Vagina (tissue), 2 donors: ENCODE data around the gene DNAH14. TPM values are rescaled to one million over a fixed set of nuclear protein-coding genes. Genes with fewer than 3 reads are reported as not detected.

Experiments
- DNase-seq, 2 donors: peaks; one replicate each; pipeline ENCODE4 v3.0.0-alpha.2; 2017; ENCODE audit errors: extremely low spot score in 2 of 2
- H3K27ac ChIP-seq: fragments of 200-600 bp; sonication (generic); one replicate; pipeline ENCODE4 v1.5.1; 2019
- H3K27me3 ChIP-seq: fragments of 200-600 bp; sonication (generic); one replicate; pipeline ENCODE4 v1.5.1; 2019
- H3K36me3 ChIP-seq, 2 donors: fragments of 200-600 bp; sonication (generic); one replicate each; pipeline ENCODE4 v1.5.1; 2017 to 2019
- H3K4me1 ChIP-seq: fragments of 200-600 bp; sonication (generic); one replicate; pipeline ENCODE4 v1.5.1; 2019
- H3K4me3 ChIP-seq, 2 donors: fragments of 200-600 bp; sonication (generic); 1 replicate in 1 of 2; 2 replicates in 1 of 2; pipeline ENCODE4 v1.5.1; 2016 to 2019
- H3K9me3 ChIP-seq: fragments of 200-600 bp; sonication (generic); one replicate; pipeline ENCODE4 v1.5.1; 2019
- CTCF ChIP-seq, 3 experiments: fragments of 450-650 bp in 2 of 3; fragments of 200-600 bp in 1 of 3; sonication (generic) in 1 of 3; IDR thresholded peaks; one replicate each; pipeline ENCODE4 v1.5.1; 2017 to 2019; ENCODE audit warnings: antibody characterized with exemption in 3 of 3, mild to moderate bottlenecking in 2 of 3, moderate library complexity in 2 of 3
- POLR2A ChIP-seq, 2 donors: fragments of 450-650 bp; IDR thresholded peaks; one replicate each; pipeline ENCODE4 v1.6.1; 2017; ENCODE audit warnings: antibody characterized with exemption in 2 of 2, mild to moderate bottlenecking in 2 of 2, moderate library complexity in 2 of 2
- POLR2AphosphoS5 ChIP-seq, 2 donors: sonication (generic); formaldehyde crosslinking; IDR thresholded peaks; one replicate each; pipeline ENCODE4 v1.9.0; 2017; ENCODE audit warnings: antibody characterized with exemption in 2 of 2, mild to moderate bottlenecking in 2 of 2, low read depth in 1 of 2; ENCODE audit not compliant: insufficient read depth in 1 of 2
- intact Hi-C: fragments of 100-400 bp; cut with DNase I; formaldehyde crosslinking; loops from one replicate; pipeline ENCODE4 v1.15.1; 2023
- total RNA-seq: library from RNA; depleted of rRNA; stranded (reverse); fragments of >200 nt; gene quantifications from one replicate; pipeline ENCODE4 v1.2.3, GENCODE V29; 2016

DNAH14 gene
- total RNA-seq, 1 donor from 2014 or later, result 5.6 TPM

GRCh38 chr1:225410036-225410435 is 480.6 kb downstream of the DNAH14 start:
- Histone ChIP-seq H3K4me3 (no peak overlapping the region), H3K9me3 (no peaks in the 10 kb centered on the region), H3K4me1 (no peaks in the 10 kb centered on the region), H3K27ac (no peak overlapping the region), H3K27me3 (no peaks in the 10 kb centered on the region), H3K36me3 (peaks cover 0 to 64% of the 10 kb centered on the region in 2 donors)
- intact Hi-C loops, result no loop called here
- DNase-seq, result no peak
- TF ChIP-seq POLR2A (IDR thresholded peaks at IDR 0.05), result no peak
- no peak for TF ChIP-seq CTCF (IDR thresholded peaks at IDR 0.05)
- TF ChIP-seq POLR2AphosphoS5 (IDR thresholded peaks at IDR 0.05; ENCODE audit: insufficient read depth in 1 of 2, low read depth in 1 of 2), result no peak

GRCh38 chr1:225412321-225412720 is 482.8 kb downstream of the DNAH14 start:
- H3K4me1 ChIP-seq, result no peaks in the 10 kb centered on the region
- no peak for TF ChIP-seq POLR2A (IDR thresholded peaks at IDR 0.05)
- no peak for TF ChIP-seq CTCF (IDR thresholded peaks at IDR 0.05)
- TF ChIP-seq POLR2AphosphoS5 (IDR thresholded peaks at IDR 0.05; ENCODE audit: insufficient read depth in 1 of 2, low read depth in 1 of 2), result no peak
- no peak overlapping the region for H3K27ac ChIP-seq

DNA sequence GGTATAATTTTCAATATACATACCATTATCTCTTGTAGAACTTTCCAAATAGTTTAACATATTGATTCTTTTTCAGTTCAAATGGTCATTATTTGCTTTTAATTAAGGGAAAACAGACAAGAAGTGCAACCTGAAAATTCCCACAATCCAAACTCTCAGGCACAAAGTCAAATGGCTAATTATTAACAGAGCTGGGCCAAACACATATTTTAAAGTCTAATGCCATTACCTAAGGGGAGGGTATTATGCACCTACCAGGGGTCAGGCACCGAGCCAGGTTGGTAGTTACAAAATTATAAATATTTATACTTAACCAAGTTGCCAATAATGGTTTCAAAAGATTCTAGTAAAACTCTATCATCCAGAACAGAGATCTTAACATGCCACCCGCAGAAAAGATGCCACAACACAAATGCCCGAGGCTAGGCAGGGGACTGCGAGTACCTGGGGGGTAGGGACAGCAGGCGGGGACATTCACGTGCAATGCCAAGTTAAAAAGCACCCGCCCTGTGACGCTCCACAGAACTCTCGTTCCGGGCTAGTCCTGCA is 483.4 kb downstream of the DNAH14 start:
- H3K36me3 ChIP-seq, result peaks cover 0 to 72% of the 10 kb centered on the region in 2 donors
- no peak overlapping the region for H3K4me3 ChIP-seq
- no peak for TF ChIP-seq CTCF (IDR thresholded peaks at IDR 0.05)
- TF ChIP-seq POLR2A (IDR thresholded peaks at IDR 0.05), result no peak
- no peak for TF ChIP-seq POLR2AphosphoS5 (IDR thresholded peaks at IDR 0.05; ENCODE audit: insufficient read depth in 1 of 2, low read depth in 1 of 2)
- intact Hi-C loops, result no loop called here
- DNase-seq, result no peak
- H3K27me3 ChIP-seq, result no peaks in the 10 kb centered on the region
- H3K27ac ChIP-seq, result no peak overlapping the region
- no peaks in the 10 kb centered on the region for H3K4me1 ChIP-seq
- no peaks in the 10 kb centered on the region for H3K9me3 ChIP-seq

More at GRCh38 chr1:225412321-225412720, 482.8 kb downstream of the DNAH14 start:
- Histone ChIP-seq H3K27me3 (no peaks in the 10 kb centered on the region), H3K4me3 (no peak overlapping the region), H3K36me3 (peaks cover 0 to 66% of the 10 kb centered on the region in 2 donors), H3K9me3 (no peaks in the 10 kb centered on the region)
- intact Hi-C loops, result no loop called here
- no peak for DNase-seq

GRCh38 chr1:225413708-225414375 is 484.4 kb downstream of the DNAH14 start:
- Histone ChIP-seq H3K4me3 (no peak overlapping the region), H3K9me3 (no peaks in the 10 kb centered on the region), H3K4me1 (no peaks in the 10 kb centered on the region), H3K27me3 (no peaks in the 10 kb centered on the region), H3K36me3 (peaks cover 0 to 80% of the 10 kb centered on the region in 2 donors), H3K27ac (no peak overlapping the region)
- TF ChIP-seq POLR2A (IDR thresholded peaks at IDR 0.05) (no peak), POLR2AphosphoS5 (IDR thresholded peaks at IDR 0.05; ENCODE audit: insufficient read depth in 1 of 2, low read depth in 1 of 2) (no peak), CTCF (IDR thresholded peaks at IDR 0.05) (no peak)
- no peak for DNase-seq
- intact Hi-C loops, result no loop called here

DNA sequence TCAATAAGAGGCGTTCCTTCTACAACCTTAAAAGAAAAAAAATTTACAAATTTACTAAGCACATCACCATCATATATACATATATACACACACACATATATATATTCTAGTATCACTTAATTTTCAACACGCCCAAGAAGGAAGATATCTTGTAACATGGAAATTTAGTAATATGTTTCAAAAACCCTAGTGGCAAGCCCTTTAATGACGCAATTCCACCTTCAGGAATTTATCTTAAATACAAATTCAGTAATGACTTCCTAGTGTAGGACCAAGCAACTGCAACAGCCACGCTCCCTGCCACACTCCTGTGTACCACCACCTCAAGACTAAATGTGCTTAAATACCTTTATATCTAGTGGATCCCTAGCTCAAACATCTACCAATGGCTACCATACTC is 485.8 kb downstream of the DNAH14 start:
- no peak overlapping the region for H3K27ac ChIP-seq
- peaks cover 0 to 75% of the 10 kb centered on the region in 2 donors for H3K36me3 ChIP-seq
- H3K4me3 ChIP-seq, result no peak overlapping the region
- intact Hi-C loops, result no loop called here
- no peak for TF ChIP-seq POLR2AphosphoS5 (IDR thresholded peaks at IDR 0.05; ENCODE audit: insufficient read depth in 1 of 2, low read depth in 1 of 2)
- TF ChIP-seq POLR2A (IDR thresholded peaks at IDR 0.05), result no peak
- no peak for TF ChIP-seq CTCF (IDR thresholded peaks at IDR 0.05)
- H3K4me1 ChIP-seq, result no peaks in the 10 kb centered on the region
- no peak for DNase-seq
- H3K27me3 ChIP-seq, result no peaks in the 10 kb centered on the region
- H3K9me3 ChIP-seq, result no peaks in the 10 kb centered on the region
